ENCODE data around the gene GEN1. TPM values are rescaled to one million over a fixed set of nuclear protein-coding genes. Genes with fewer than 3 reads are reported as not detected.

The GEN1 gene
- total RNA-seq, 1 experiment from 2014 or later, result 36.5 TPM

DNA sequence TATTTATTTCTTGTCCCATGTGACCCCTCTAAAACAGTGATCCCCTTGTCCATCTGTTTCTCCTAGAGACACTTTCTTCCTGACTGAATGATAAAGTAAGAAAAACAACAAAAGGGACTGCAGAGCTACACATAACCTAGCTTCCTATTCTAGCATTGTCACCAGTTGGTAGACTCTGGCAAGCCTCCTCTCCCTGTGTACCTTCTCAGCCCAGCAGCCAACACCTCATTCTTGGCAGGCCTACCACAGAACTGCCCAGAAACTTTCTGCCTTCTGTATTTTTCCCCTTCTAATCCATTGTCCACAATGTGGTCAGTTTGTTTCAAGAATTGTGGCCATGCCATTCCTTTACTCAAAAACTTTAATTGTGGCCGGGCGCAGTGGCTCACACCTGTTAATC, 13.7 kb upstream of the GEN1 start:
- DNase-seq, result no peak
- Mint-ChIP-seq H3K4me3 (ENCODE audit: unreplicated experiment) (no peak overlapping the region), H3K27me3 (ENCODE audit: insufficient read depth, unreplicated experiment) (no peaks in the 10 kb centered on the region), H3K27ac (ENCODE audit: unreplicated experiment) (no peak overlapping the region), H3K4me1 (ENCODE audit: low read depth, unreplicated experiment) (no peaks in the 10 kb centered on the region), H3K36me3 (ENCODE audit: insufficient read depth, unreplicated experiment) (peaks cover 36% of the 10 kb centered on the region), H3K9me3 (ENCODE audit: unreplicated experiment) (no peaks in the 10 kb centered on the region)
- ChIA-PET POLR2A (no interaction called here), CTCF (no interaction called here)
- Histone ChIP-seq H3K36me3 (ENCODE audit: control insufficient read depth, insufficient read depth, low read length) (no peaks in the 10 kb centered on the region; the same call in 1 of the 2 replicates), H3K9me3 (no peaks in the 10 kb centered on the region), H3K4me1 (no peaks in the 10 kb centered on the region), H3K27me3 (replicated peaks; ENCODE audit: control insufficient read depth, insufficient read depth, low read length) (no peaks in the 10 kb centered on the region), H3K4me3 (ENCODE audit: low read depth, low read length) (no peak overlapping the region)
- no TSS peak for BruUV-seq (replicated peaks)
- TF ChIP-seq, protein P1, sequence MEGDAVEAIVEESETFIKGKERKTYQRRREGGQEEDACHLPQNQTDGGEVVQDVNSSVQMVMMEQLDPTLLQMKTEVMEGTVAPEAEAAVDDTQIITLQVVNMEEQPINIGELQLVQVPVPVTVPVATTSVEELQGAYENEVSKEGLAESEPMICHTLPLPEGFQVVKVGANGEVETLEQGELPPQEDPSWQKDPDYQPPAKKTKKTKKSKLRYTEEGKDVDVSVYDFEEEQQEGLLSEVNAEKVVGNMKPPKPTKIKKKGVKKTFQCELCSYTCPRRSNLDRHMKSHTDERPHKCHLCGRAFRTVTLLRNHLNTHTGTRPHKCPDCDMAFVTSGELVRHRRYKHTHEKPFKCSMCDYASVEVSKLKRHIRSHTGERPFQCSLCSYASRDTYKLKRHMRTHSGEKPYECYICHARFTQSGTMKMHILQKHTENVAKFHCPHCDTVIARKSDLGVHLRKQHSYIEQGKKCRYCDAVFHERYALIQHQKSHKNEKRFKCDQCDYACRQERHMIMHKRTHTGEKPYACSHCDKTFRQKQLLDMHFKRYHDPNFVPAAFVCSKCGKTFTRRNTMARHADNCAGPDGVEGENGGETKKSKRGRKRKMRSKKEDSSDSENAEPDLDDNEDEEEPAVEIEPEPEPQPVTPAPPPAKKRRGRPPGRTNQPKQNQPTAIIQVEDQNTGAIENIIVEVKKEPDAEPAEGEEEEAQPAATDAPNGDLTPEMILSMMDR (IDR thresholded peaks at IDR 0.05; ENCODE audit: insufficient read depth in 1 of 2, low read depth in 1 of 2, low read length in 1 of 2, severe bottlenecking in 1 of 2, unreplicated experiment in 1 of 2), result no peak
- intact Hi-C loops (cut with micrococcal nuclease; ENCODE audit: unreplicated experiment), result no loop called here

DNA sequence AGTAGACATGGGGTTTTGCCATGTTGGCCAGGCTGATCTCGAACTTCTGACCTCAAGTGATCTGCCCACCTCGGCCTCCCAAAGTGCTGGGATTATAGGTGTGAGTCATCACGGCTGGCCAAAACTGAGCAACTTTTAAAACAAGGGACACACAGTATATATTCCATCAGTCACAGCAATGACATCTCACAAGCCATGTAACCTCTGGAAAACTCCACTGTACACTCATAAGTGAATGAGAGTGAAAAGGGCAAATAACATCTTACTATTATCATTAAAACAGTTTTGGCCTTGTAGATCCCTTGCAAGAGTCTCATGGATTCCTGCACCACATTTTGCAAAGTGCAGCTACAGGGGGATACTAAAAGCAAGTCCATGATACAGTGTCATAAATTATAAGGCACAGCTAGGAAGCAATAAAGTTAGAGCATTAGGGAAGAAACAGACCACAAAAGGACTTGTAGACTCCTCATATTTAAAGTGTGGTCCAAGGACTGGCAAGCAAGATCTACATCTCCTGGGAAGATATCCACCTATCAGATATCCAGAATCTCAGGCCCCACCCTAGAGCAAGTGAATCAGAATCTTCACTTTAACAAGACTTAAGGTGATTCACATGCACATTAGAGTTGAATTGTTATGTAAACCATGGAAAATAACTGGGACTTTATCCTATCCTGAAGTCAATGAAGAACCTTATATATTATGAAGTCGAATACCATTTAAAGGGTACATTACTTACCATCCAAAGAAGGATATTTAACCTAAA, 6.1 kb upstream of the GEN1 start:
- Mint-ChIP-seq H3K4me1 (ENCODE audit: low read depth, unreplicated experiment) (no peaks in the 10 kb centered on the region), H3K4me3 (ENCODE audit: unreplicated experiment) (no peak overlapping the region), H3K36me3 (ENCODE audit: insufficient read depth, unreplicated experiment) (peaks cover 6% of the 10 kb centered on the region), H3K9me3 (ENCODE audit: unreplicated experiment) (no peaks in the 10 kb centered on the region), H3K27me3 (ENCODE audit: insufficient read depth, unreplicated experiment) (no peaks in the 10 kb centered on the region), H3K27ac (ENCODE audit: unreplicated experiment) (no peak overlapping the region)
- BruUV-seq (replicated peaks), result no TSS peak
- Histone ChIP-seq H3K36me3 (ENCODE audit: control insufficient read depth, insufficient read depth, low read length) (no peaks in the 10 kb centered on the region), H3K9me3 (no peaks in the 10 kb centered on the region), H3K4me1 (peaks cover 10% of the 10 kb centered on the region), H3K27me3 (replicated peaks; ENCODE audit: control insufficient read depth, insufficient read depth, low read length) (no peaks in the 10 kb centered on the region), H3K4me3 (ENCODE audit: low read depth, low read length) (no peak overlapping the region)
- intact Hi-C loops (cut with micrococcal nuclease; ENCODE audit: unreplicated experiment), result loop anchor here (1.0 kb wide), 1 partner anchor 15 kb away; no protein-coding TSS in a partner anchor
- TF ChIP-seq, protein P1 (IDR thresholded peaks at IDR 0.05; ENCODE audit: insufficient read depth in 1 of 2, low read depth in 1 of 2, low read length in 1 of 2, severe bottlenecking in 1 of 2, unreplicated experiment in 1 of 2), result no peak
- ChIA-PET CTCF (no interaction called here), POLR2A (no interaction called here)
- DNase-seq, result no peak

DNA sequence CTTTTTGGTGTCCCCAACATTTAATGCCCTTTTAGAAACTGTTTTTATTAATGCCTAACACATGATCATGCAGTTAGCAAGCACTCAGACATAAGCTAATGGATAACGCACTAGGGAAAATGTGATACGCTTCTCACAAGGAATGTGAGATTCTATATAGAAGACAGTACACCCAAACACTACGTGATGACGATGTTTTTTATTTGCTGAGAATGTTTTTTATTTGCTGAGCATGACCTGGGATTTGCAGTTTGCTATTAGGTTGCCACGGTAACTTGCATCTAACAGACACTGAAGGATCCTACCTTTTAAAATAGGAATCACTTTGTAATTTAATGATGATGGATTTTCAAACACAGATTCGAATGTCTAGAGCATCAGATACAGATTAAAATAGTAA, 5.2 kb upstream of the GEN1 start:
- Mint-ChIP-seq H3K27ac (ENCODE audit: unreplicated experiment) (no peak overlapping the region), H3K4me1 (ENCODE audit: low read depth, unreplicated experiment) (no peaks in the 10 kb centered on the region), H3K36me3 (ENCODE audit: insufficient read depth, unreplicated experiment) (peaks cover 6% of the 10 kb centered on the region), H3K27me3 (ENCODE audit: insufficient read depth, unreplicated experiment) (no peaks in the 10 kb centered on the region), H3K9me3 (ENCODE audit: unreplicated experiment) (no peaks in the 10 kb centered on the region), H3K4me3 (ENCODE audit: unreplicated experiment) (no peak overlapping the region)
- Histone ChIP-seq H3K4me3 (ENCODE audit: low read depth, low read length) (no peak overlapping the region), H3K9me3 (no peaks in the 10 kb centered on the region), H3K36me3 (ENCODE audit: control insufficient read depth, insufficient read depth, low read length) (no peaks in the 10 kb centered on the region), H3K27me3 (replicated peaks; ENCODE audit: control insufficient read depth, insufficient read depth, low read length) (no peaks in the 10 kb centered on the region), H3K4me1 (peaks cover 10% of the 10 kb centered on the region)
- TF ChIP-seq, protein P1 (IDR thresholded peaks at IDR 0.05; ENCODE audit: insufficient read depth in 1 of 2, low read depth in 1 of 2, low read length in 1 of 2, severe bottlenecking in 1 of 2, unreplicated experiment in 1 of 2), result no peak
- no peak for DNase-seq
- ChIA-PET POLR2A (no interaction called here), CTCF (no interaction called here)
- intact Hi-C loops (cut with micrococcal nuclease; ENCODE audit: unreplicated experiment), result no loop called here
- no TSS peak for BruUV-seq (replicated peaks)
